HG03159 (cell line): ENCODE measurements around the gene AMPH.

Experiments used
- ATAC-seq: cut with Tn5 transposase; IDR thresholded peaks from one replicate; pipeline ENCODE4 v1.9.1; 2021; ENCODE audit warnings: mild to moderate bottlenecking, moderate library complexity; ENCODE audit not compliant: unreplicated experiment

Gene AMPH

GRCh38 chr7:38630720-38631673 lies at the start of gene AMPH:
Gene AMPH (minus strand): TSS chr7:38631373. CDS start chr7:38631351, 22 bp downstream.
- ATAC-seq, result no peak

- ATAC-seq, result no peak
Observed at GRCh38 chr7:38679419-38679818, 48.2 kb upstream of the AMPH start.

GRCh38 chr7:38678698-38679054 lies 47.5 kb upstream of the AMPH start:
- no peak for ATAC-seq

DNA sequence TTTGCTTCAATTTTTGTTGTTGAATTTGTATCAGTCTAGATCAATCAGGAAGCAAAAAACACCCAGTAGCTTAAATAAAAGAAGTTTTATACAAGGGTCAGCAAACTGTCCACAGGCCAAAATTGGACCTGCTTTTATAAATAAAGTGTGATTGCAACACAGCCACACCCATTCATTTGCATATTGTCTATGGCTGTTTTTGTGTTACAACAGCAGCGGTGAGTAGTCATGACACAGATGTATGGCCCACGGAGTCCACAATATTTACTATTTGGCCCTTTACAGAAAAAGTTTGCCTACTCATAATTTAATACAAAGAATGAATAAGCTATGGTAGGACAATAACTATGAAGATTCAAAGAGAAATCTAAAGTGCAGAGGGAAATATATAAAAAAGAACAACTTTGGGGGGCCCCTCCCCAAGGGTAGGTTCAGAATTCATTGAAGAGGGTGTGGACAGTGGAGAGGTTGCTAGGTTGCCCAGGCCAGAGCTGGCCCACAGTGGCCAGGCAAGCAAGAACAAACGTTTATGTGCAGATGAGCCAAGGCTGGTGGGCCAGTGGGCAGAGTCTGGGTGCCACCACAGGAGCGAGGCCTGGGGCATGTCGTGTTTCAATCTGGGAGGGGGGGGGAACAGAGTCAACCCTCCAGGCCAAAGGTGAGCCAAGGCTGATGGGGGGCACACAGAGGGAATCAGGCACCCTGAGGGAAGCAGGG lies 47.0 kb upstream of the AMPH start:
- ATAC-seq, result no peak

DNA sequence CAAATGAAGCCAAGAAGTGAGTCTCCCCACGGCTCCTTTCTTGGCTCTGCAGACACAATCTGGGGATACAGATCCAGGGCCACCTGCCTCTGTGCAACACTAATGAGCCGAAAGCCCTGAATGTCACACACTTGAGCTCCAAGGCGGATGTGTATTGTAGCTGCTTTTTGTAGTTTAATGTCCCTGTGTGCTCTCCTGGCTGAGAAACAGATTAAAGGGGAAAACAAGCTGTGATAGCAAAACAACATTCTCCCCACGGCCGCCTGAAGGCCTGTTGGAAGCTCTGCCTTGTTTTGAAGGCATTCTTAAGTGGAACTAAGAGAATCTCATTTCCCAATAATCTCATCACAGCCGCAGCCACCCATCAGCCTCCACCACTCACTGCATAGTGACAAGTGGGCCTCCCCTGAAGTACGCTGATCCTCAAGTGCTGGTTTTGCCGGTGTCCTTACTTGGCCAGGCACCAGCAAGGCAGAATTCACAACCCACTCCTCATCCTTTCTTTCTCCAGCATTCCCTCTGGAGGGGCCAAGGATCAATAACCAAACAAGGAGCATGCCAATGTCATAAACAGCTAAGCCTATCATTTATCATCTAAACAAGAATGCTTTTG lies 44.4 kb upstream of the AMPH start:
- no peak for ATAC-seq

- no peak for ATAC-seq
Observed at GRCh38 chr7:38674513-38674912, 43.3 kb upstream of the AMPH start.

- no peak for ATAC-seq
Observed at GRCh38 chr7:38673795-38674194, 42.6 kb upstream of the AMPH start.

GRCh38 chr7:38671911-38672905 lies 41.0 kb upstream of the AMPH start:
- peak; percentile 59 for ATAC-seq

DNA sequence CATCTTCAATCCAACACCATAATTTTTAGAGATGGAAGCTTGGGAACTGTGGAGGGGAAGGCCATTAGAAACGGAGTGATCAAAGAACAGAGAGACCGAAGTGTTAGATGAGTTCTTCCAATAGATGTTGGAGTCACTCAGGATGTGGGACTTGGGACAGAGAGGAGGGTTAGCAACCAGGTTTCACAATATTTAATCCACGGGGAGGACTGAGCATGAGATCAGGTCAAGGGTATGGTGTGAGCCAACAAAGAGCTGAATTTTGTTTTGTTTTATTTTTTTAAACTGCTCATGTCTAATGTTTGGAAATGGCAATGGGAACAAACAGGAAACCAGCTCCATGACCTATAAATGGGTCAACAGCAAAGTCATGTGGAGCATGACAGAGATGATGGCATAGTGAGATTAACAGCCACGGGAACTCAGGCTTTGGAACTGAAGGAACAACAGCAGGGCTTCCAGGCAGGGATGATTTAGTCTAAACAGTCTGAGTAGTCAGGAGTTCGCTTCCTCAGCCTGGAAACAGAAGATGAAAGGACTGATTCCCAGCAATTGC lies 38.9 kb upstream of the AMPH start:
- no peak for ATAC-seq

DNA sequence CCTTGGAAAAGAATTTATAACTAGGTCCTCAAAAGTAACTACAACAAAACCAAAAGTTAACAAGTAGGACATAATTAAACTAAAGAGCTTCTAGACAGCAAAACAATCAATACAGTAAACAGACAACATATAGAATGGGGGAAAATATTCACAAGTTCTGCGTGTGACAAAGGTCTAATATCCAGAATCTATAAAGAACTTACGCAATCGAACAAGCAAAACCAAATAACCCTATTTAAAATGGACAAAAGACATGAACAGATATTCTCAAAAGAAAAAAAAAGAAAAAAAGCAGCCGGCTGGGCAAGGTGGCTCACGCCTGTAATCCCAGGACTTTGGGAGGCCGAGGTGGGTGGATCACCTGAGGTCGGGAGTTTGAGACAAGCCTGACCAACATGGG lies 33.8 kb upstream of the AMPH start:
- ATAC-seq, result no peak

DNA sequence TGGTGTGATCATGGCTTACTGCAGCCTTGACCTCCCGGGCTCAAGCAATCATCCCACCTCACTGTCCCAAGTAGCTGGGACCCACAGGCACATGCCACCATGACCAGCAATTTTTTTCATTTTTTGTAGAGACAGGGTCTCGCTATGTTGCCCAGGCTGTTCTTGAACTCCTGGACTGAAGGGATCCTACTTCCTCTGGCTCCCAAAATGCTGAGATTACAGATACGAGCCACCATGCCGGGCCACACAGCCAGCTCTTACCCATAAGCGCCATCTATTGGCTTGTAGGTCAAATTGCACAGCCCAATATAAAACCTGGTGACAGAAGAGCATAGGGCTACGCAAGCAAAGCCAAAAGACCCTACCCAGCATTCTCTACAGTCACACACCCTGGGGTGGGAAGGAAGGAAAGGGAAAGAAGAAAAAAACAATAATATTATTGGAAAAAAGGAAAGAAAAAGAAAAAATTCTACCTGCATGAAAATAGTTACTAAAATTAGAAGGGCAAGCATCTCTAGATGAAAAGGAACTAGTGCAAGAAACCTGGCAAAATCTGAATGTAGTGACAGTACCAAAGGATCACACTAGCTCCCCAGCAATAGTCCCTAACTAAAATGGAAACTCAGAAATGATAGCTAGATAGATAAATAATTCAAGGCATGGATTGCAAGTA lies 29.4 kb upstream of the AMPH start:
- ATAC-seq, result peak; percentile 92

- ATAC-seq, result no peak
Observed at GRCh38 chr7:38659931-38660330, 28.8 kb upstream of the AMPH start.

DNA sequence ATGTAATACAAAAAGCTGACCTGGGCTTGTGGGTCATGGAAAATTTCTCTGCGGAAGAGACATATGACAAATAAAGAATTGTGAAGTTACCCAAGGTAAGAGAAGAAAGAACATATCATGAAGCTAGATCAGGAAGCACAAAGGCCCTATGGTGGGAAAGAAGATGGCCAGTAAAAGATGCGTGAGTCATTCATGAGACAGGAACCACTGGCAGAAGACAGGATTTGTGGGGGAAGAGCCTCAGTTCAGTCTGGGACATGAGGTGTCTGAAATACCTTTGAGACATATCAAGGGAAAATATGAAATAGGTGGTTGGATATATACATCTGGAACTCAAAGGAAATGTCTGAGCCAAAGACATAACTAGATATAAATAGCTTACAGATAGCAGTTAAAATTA lies 27.7 kb upstream of the AMPH start:
- ATAC-seq, result no peak

- ATAC-seq, result no peak
Observed at GRCh38 chr7:38656968-38657367, 25.8 kb upstream of the AMPH start.

DNA sequence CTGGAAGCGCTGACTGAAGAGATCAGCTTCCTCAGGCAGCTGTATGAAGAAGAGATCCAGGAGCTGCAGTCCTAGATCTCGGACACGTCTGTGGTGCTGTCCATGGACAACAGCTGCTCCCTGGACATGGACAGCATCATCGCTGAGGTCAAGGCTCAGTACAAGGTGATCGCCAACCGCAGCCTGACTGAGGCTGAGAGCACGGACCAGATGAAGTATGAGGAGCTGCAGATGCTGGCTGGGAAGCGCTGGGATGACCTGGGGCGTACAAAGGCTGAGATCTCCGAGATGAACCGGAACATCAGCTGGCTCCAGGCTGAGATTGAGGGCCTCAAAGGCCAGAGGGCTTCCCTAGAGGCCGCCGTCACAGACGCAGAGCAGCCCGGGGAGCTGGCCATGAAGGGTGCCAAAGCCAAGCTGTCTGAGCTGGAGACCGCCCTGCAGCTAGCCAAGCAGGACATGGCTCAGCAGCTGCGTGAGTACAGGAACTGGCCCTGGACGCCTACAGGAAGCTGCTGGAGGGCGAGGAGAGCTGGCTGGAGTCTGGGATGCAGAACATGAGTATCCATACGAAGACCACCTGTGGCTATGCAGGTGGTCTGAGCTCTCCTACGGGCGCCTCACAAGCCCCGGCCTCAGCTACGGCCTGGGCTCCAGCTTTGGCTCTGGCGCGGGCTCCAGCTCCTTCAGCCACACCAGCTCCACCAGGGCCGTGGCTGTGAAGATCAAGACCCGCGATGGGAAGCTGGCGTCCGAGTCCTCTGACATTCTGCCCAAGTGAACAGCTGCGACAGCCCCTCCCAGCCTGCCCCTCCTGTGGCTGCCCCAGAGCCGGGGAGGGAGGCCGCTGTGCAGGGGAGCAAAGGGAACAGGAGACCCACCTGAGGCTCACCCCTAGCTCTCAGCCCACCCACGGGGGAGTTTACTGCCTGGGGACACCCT lies 24.9 kb upstream of the AMPH start:
- ATAC-seq, result no peak

DNA sequence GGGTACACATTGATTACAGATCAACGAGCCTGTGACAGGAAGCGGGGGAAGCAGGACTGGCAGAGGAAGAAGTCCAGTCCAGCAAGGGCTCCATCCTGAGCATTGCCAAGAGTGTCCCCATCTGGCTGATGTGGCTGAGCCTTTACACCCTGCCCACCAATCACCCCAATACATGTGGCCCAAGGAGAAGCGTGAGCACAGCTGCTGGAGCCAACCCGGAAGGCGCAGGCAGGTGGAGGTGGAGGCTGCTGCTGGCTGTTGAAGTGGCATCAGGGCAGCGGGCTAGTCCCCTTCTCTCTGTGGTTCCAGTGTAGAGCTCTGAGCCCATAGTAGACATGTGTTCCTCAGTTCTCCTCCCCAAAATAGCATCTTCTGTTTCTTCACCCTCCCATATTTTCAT lies 6.8 kb upstream of the AMPH start:
- ATAC-seq, result no peak

GRCh38 chr7:38632411-38632810 lies 1.2 kb upstream of the AMPH start:
- ATAC-seq, result no peak

GRCh38 chr7:38629651-38630510 lies 1.3 kb downstream of the AMPH start:
- ATAC-seq, result no peak
